ENCODE data around the gene NBPF12.
"Not testable (repeated sequence)": the region's sequence is repeated elsewhere in the genome, so short reads cannot be mapped to it uniquely, and the experiment has no call there.

NBPF12 gene

GRCh38 chr1:146924106-146924505, 14.0 kb upstream of the NBPF12 start:
- H3K36me3 ChIP-seq (ENCODE audit: control insufficient read depth in 2 of 2, insufficient read depth in 1 of 2, low read length in 2 of 2); H3K4me1 ChIP-seq (ENCODE audit: control insufficient read depth, insufficient read depth, low read length); H3K27ac ChIP-seq (ENCODE audit: extremely low read depth, low read depth, low read length); H3K9me3 ChIP-seq (ENCODE audit: control insufficient read depth, insufficient read depth, low read depth, low read length); POLR2A ChIA-PET; H3K4me3 ChIP-seq (ENCODE audit: low read depth, low read length); CTCF ChIA-PET: not testable (repeated sequence)

GRCh38 chr1:146926413-146926812, 11.7 kb upstream of the NBPF12 start:
- CTCF ChIA-PET; H3K27ac ChIP-seq (ENCODE audit: extremely low read depth, low read depth, low read length); POLR2A ChIA-PET; H3K4me3 ChIP-seq (ENCODE audit: low read depth, low read length); H3K9me3 ChIP-seq (ENCODE audit: control insufficient read depth, insufficient read depth, low read depth, low read length); H3K4me1 ChIP-seq (ENCODE audit: control insufficient read depth, insufficient read depth, low read length); H3K36me3 ChIP-seq (ENCODE audit: control insufficient read depth in 2 of 2, insufficient read depth in 1 of 2, low read length in 2 of 2): not testable (repeated sequence)

GRCh38 chr1:146930225-146930624, 7.9 kb upstream of the NBPF12 start:
- POLR2A ChIA-PET; H3K27ac ChIP-seq (ENCODE audit: extremely low read depth, low read depth, low read length); H3K4me1 ChIP-seq (ENCODE audit: control insufficient read depth, insufficient read depth, low read length); H3K36me3 ChIP-seq (ENCODE audit: control insufficient read depth in 2 of 2, insufficient read depth in 1 of 2, low read length in 2 of 2); H3K4me3 ChIP-seq (ENCODE audit: low read depth, low read length); CTCF ChIA-PET; H3K9me3 ChIP-seq (ENCODE audit: control insufficient read depth, insufficient read depth, low read depth, low read length): not testable (repeated sequence)

DNA sequence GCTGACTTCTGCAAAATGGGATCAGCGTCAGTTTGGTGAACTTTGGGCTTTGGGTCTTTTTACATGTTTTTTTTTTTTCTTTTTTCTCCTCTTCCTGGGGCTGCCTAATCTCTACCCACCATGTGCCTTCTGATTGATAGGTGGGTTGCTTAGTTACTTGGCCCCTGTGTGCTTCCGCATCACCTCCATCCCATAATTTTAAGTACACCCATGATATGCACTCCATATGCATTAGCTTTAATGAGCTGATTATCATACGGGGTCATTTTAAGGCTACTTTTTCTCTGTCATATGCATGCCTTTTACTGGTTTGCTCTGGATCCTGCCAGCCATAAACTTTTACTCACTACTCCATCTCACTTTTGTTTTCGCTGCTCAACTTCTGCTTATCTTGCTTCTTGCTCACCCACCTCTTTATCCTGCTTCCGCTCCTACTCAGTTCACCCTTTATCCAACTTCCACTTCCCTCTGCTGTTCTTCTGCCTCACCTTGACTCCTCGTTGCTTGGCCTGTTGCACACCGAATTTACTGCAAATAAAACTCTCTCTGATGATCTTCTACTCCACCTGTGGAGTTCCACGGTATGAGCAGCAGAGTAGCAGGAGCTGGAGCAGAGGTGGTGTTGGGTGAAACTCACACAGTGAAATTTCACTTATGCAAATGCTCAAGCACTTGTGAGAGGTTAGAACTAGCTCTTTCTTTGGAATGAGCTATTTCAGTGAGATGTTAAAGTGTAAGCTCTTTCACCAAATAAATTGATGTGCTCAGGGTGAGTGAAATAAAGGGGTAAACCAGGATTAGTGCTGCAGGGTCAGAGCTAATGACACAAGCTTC, 3.5 kb upstream of the NBPF12 start:
- H3K9me3 ChIP-seq (ENCODE audit: control insufficient read depth, insufficient read depth, low read depth, low read length); H3K36me3 ChIP-seq (ENCODE audit: control insufficient read depth in 2 of 2, insufficient read depth in 1 of 2, low read length in 2 of 2); H3K27ac ChIP-seq (ENCODE audit: extremely low read depth, low read depth, low read length); H3K4me3 ChIP-seq (ENCODE audit: low read depth, low read length); CTCF ChIA-PET; POLR2A ChIA-PET; H3K4me1 ChIP-seq (ENCODE audit: control insufficient read depth, insufficient read depth, low read length): not testable (repeated sequence)
- peak; percentile 45; the same call in 1 of the 2 replicates for TF ChIP-seq SCRT2 (tag by site-specific recombination; IDR thresholded peaks at IDR 0.05)

GRCh38 chr1:146937462-146937861, 662 bp upstream of the NBPF12 start:
- H3K4me3 ChIP-seq (ENCODE audit: low read depth, low read length); H3K27ac ChIP-seq (ENCODE audit: extremely low read depth, low read depth, low read length); H3K9me3 ChIP-seq (ENCODE audit: control insufficient read depth, insufficient read depth, low read depth, low read length); CTCF ChIA-PET; H3K36me3 ChIP-seq (ENCODE audit: control insufficient read depth in 2 of 2, insufficient read depth in 1 of 2, low read length in 2 of 2); H3K4me1 ChIP-seq (ENCODE audit: control insufficient read depth, insufficient read depth, low read length); POLR2A ChIA-PET: not testable (repeated sequence)

DNA sequence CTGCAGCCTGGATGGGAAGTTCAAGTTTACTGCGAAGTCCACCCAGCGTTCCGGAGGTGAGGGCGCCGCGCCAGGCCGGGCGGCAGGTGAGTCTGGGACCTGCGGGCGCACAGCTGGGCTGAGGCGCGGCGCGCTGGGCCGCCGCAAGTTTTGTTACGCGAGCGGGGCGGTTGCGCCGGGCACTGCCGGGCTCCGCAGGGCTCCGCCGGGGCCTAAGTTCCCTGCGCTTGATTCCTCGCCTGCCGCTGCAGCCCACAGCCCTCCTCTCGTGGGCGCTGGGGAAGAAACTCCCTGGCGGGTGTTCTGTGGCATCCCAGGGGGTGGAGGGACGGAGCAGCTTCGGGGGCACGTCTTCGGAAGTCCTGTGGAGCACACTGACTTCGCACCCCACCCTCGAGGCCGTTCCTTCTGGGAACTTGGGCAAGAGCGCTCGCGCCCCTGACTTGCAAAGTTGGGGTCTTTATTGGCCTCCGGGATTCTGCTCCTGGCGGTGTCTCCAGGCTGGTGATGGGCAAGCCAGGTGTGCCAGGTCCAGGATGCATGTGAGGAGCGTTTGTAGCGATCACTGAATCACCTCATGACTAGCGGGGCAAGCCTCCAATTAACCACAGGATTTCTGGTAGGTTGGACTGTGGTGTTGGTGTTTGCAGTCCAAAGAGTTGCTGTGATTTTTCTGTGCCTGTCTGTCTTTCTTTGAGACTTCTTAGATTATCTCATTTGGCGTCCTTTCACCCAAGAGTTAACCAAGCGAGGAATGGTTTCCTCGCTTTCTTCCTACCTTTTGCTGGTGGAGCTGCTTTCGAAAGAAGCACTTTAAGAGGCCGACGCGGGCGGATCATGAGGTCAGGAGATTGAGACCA, 1.0 kb downstream of the NBPF12 start:
- H3K9me3 ChIP-seq (ENCODE audit: control insufficient read depth, insufficient read depth, low read depth, low read length); H3K4me1 ChIP-seq (ENCODE audit: control insufficient read depth, insufficient read depth, low read length); CTCF ChIA-PET; POLR2A ChIA-PET; H3K36me3 ChIP-seq (ENCODE audit: control insufficient read depth in 2 of 2, insufficient read depth in 1 of 2, low read length in 2 of 2): not testable (repeated sequence)
- H3K4me3 ChIP-seq (ENCODE audit: low read depth, low read length), result peak overlapping the region; percentile 74
- TF ChIP-seq PRDM1 (tag by site-specific recombination; IDR thresholded peaks at IDR 0.05) (peak; percentile 55), ZBTB8A (tag by site-specific recombination; IDR thresholded peaks at IDR 0.05) (peak; percentile 91), ZNF335 (tag by site-specific recombination; conservative IDR thresholded peaks at IDR 0.05) (peak; percentile 16; the same call in 1 of the 2 replicates), ZBTB26 (tag by site-specific recombination; optimal IDR thresholded peaks at IDR 0.05) (peak; percentile 48)
- peak overlapping the region; percentile 78; the same call in 1 of the 2 replicates for H3K27ac ChIP-seq (ENCODE audit: extremely low read depth, low read depth, low read length)

GRCh38 chr1:146940293-146940692, 2.2 kb downstream of the NBPF12 start:
- H3K36me3 ChIP-seq (ENCODE audit: control insufficient read depth in 2 of 2, insufficient read depth in 1 of 2, low read length in 2 of 2); H3K4me3 ChIP-seq (ENCODE audit: low read depth, low read length); POLR2A ChIA-PET; H3K9me3 ChIP-seq (ENCODE audit: control insufficient read depth, insufficient read depth, low read depth, low read length); H3K27ac ChIP-seq (ENCODE audit: extremely low read depth, low read depth, low read length); CTCF ChIA-PET; H3K4me1 ChIP-seq (ENCODE audit: control insufficient read depth, insufficient read depth, low read length): not testable (repeated sequence)

- H3K4me1 ChIP-seq (ENCODE audit: control insufficient read depth, insufficient read depth, low read length); POLR2A ChIA-PET; CTCF ChIA-PET; H3K4me3 ChIP-seq (ENCODE audit: low read depth, low read length); H3K36me3 ChIP-seq (ENCODE audit: control insufficient read depth in 2 of 2, insufficient read depth in 1 of 2, low read length in 2 of 2); H3K9me3 ChIP-seq (ENCODE audit: control insufficient read depth, insufficient read depth, low read depth, low read length); H3K27ac ChIP-seq (ENCODE audit: extremely low read depth, low read depth, low read length): not testable (repeated sequence)
These were observed 5.3 kb downstream of the NBPF12 start for GRCh38 chr1:146943342-146943886.

- H3K27ac ChIP-seq (ENCODE audit: extremely low read depth, low read depth, low read length); H3K4me3 ChIP-seq (ENCODE audit: low read depth, low read length); POLR2A ChIA-PET; CTCF ChIA-PET; H3K4me1 ChIP-seq (ENCODE audit: control insufficient read depth, insufficient read depth, low read length); H3K9me3 ChIP-seq (ENCODE audit: control insufficient read depth, insufficient read depth, low read depth, low read length): not testable (repeated sequence)
- peaks cover 0 to 15% of the 10 kb centered on the region in 2 experiments; a peak in 1 of 3 replicates for H3K36me3 ChIP-seq (ENCODE audit: control insufficient read depth in 2 of 2, insufficient read depth in 1 of 2, low read length in 2 of 2)
These were observed 10.0 kb downstream of the NBPF12 start for GRCh38 chr1:146948127-146948526.

Data from HEK293 (cell line).